GM12874 (cell line): ENCODE data around the gene TNFSF8.

ENCODE experiments used
- TF ChIP-seq, protein P1 (sequence below): IDR thresholded peaks from 2 replicates; pipeline ENCODE4 v1.5.1; 2011; ENCODE audit warnings: low read depth, mild to moderate bottlenecking, control low read depth, low read length, moderate library complexity; ENCODE audit not compliant: insufficient read depth

Gene TNFSF8

DNA sequence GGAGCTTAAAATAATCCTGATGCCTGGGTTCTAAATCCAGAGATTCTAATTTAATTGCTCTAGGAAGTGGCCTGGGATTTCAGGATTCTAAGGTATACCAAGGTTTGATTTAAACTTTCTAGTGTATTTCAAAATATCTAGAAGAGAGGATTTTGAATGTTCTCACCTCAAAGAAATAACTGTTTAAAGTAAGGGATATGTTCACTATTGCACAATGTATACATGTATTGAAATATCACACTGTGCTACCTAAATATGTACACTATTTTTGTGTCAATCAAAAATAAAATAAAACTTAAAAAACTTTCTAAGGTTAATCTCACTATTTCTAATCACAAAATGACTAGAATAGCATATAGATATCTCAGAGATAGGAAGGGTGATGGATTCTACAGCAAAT lies 34.0 kb downstream of the TNFSF8 start:
- TF ChIP-seq, protein P1, sequence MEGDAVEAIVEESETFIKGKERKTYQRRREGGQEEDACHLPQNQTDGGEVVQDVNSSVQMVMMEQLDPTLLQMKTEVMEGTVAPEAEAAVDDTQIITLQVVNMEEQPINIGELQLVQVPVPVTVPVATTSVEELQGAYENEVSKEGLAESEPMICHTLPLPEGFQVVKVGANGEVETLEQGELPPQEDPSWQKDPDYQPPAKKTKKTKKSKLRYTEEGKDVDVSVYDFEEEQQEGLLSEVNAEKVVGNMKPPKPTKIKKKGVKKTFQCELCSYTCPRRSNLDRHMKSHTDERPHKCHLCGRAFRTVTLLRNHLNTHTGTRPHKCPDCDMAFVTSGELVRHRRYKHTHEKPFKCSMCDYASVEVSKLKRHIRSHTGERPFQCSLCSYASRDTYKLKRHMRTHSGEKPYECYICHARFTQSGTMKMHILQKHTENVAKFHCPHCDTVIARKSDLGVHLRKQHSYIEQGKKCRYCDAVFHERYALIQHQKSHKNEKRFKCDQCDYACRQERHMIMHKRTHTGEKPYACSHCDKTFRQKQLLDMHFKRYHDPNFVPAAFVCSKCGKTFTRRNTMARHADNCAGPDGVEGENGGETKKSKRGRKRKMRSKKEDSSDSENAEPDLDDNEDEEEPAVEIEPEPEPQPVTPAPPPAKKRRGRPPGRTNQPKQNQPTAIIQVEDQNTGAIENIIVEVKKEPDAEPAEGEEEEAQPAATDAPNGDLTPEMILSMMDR: no peak

DNA sequence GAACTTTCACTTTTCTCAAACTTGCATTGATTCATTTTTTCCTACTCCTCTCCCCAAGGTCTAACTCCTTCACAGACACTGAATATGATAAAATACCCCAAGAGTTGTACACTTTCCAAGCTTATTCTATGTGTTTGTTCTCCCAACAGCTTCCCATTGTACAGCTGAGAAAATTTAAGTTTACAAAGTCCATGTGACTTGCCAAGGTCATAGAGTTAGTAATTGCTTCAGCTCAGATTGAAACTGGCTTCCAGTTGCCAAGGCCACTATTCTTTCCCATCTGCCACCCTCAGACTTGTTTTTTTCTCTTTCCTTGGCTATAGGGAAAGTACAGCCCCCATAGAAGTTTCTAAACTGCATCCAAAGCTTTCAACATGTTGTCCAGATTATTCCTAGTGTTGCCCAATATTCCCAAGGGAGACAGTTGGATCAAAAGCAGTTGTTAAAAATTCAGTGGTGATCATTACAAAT lies 34.8 kb downstream of the TNFSF8 start:
- TF ChIP-seq, protein P1: no peak

DNA sequence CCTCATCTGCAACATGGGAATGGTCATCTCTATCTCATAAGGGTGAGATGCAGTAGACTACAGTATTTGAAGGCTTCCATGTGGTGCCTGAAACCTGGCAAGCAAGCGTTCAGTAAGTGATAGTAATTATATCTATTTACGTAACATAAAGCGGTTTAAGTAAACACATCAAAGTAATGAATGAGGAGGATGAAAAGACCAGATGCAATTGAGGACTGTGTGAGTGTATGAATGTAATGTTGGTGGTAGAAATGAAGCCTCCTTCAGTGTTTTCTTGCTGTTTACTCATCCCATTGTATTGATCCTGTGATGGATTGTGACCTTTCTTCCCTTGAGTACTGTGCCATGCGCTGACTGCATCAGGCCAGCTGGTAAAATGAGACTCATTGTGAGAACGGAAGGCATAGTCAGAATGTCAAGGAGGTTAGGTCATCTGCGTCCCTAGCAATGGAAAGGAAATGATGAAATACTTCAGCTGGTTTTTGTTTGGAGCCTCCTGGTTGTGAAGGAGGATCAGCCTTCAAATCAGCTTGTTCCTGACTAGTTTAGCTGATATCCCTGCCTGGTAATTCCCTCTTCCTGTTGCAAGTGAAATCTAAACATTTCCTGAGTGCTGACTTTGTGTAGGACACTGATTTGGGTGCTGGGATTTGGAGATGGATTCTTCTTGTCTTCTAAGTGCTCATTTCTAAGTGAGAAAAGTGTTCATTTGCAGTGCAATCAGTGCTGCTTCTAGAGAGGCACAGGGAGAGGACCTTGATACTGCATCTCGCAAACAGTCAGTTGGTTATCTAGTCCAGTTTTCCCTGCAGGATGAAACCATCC lies 35.6 kb downstream of the TNFSF8 start:
- TF ChIP-seq, protein P1: no peak

DNA sequence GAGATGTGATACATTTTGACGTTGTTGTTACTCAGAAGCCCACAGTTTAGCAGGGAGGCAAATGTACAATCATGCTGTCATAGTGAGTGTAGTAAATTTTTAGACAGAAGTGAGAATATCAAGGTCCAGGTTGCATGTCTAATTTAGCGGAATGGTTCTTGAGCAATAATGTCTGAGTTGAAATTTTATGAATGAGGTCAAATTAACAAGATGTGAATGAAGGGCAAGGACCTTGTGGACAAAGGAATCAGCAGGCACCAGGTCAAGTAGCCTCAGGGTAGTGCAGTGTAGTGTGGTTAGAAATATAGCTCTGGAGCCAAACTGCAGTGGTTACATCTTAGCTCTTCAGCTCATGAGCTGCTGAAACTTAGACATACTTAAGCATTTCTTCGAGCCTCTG lies 36.2 kb downstream of the TNFSF8 start:
- TF ChIP-seq, protein P1: no peak

DNA sequence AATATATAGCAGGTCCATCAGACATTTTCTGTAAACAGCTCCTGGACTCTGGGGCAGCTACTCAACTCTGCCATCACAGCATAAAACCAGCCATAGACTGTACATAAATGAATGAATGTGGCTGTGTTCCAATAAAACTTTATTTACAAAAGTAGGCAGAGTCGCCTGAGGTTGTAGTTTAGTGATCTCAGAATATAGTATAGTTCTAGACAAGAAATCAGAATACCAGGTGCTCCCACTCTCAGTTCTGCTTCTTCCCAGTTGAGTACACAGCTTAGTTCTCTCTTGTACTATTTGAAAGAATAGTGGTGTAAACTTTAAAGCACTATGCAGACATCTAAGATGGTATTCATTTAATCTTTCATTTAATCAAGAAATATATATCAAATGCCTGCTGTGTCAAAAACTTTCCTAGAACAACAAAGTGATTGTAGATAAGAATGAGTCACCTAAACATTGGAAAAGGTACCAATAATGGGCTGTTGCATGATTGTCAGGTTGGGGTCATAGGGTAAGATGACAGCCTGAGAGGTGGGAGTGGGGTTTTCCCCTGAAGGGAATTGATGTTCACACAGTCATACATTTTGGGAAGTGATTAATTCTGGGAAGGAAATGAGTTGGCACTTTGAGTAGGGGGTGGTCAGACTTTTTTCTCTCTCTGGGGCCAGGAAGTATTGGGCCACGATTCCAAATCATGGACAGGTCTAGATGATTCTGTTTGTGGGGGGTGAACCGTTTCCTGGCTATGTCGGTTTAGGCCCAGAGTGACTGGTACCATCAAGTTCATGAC lies 37.0 kb downstream of the TNFSF8 start:
- TF ChIP-seq, protein P1: no peak

DNA sequence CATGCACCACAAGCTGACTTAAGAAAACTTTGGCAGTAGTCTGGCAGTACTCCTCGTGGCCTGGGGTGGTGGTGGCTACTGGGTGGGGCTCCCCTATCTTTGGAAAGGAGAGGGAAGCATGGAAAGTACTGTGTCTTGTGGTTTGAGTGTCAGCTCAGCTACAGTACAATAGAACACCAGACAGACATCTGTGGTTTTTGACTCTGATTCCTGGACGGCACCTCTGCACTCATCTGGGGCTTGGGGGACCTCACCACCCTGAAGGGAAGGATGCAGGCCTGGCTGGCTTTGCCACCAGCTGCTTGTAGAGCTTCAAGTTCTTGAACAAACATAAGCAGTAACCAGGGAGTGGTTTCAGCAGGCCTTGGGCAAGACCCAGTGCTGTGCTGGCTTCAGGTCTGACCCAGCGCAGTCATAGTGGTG lies 40.6 kb downstream of the TNFSF8 start:
- TF ChIP-seq, protein P1: no peak

DNA sequence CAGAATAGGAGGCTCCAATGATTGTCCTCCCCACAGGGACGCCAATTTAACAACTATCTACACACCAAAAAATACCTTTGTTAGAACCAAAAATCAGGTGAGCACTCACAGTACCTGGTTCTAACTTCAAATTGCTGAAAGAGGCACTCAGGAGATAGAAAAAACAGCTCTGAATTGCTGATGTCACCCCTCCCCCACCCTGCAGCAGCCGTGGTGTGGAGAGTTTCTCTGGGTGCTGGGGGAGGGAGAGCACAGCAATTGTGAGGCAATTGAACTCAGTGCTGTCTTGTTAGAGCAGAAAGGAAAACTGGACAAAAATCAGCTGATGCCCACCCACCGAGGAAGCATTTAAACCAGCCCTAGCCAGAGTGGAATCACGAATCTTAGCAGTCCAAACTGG lies 41.8 kb downstream of the TNFSF8 start:
- TF ChIP-seq, protein P1: no peak
